ENCODE results near the gene EFEMP1.
"Not testable (repeated sequence)": the region's sequence is repeated elsewhere in the genome, so short reads cannot be mapped to it uniquely, and the experiment has no call there.

GRCh38 chr2:55827428-55827827, 96.2 kb downstream of the EFEMP1 start:
- not testable (repeated sequence) for TF ChIP-seq EZH2 (IDR thresholded peaks at IDR 0.05; ENCODE audit: borderline replicate concordance, control insufficient read depth, low read depth, low read length); E2F4 (IDR thresholded peaks at IDR 0.05; ENCODE audit: low read depth, low read length); SKIL (IDR thresholded peaks at IDR 0.05; ENCODE audit: low read depth, poor library complexity, severe bottlenecking); RBBP5 (conservative IDR thresholded peaks at IDR 0.05); POLR2A (IDR thresholded peaks at IDR 0.05; ENCODE audit: low read depth, low read length); CTCF (IDR thresholded peaks at IDR 0.05 in 2 of 3, conservative IDR thresholded peaks at IDR 0.05 in 1 of 3; ENCODE audit: control insufficient read depth in 2 of 3, extremely low read depth in 1 of 3, insufficient read depth in 1 of 3, low read depth in 3 of 3, low read length in 3 of 3); CREB1 (IDR thresholded peaks at IDR 0.05; ENCODE audit: low read depth)
